Measurements from ENCODE around the gene F2RL1.
"Not testable (repeated sequence)": the region's sequence is repeated elsewhere in the genome, so short reads cannot be mapped to it uniquely, and the experiment has no call there.

Gene F2RL1

GRCh38 chr5:76855961-76856360, 37.1 kb downstream of the F2RL1 start:
- no peak overlapping the region for H3K4me3 ChIP-seq (ENCODE audit: low read depth, low read length)
- DNase-seq (ENCODE audit: low read depth) = peak; percentile 48
- no peak for TF ChIP-seq CTCF (IDR thresholded peaks at IDR 0.05; ENCODE audit: insufficient read depth, low read depth, low read length, missing control alignments)

- not testable (repeated sequence) for DNase-seq (ENCODE audit: low read depth); H3K4me3 ChIP-seq (ENCODE audit: low read depth, low read length)
Measured at GRCh38 chr5:76856800-76857199, 38.0 kb downstream of the F2RL1 start.

- no peak for DNase-seq (ENCODE audit: low read depth)
- TF ChIP-seq CTCF (IDR thresholded peaks at IDR 0.05; ENCODE audit: insufficient read depth, low read depth, low read length, missing control alignments) = no peak
- no peak overlapping the region for H3K4me3 ChIP-seq (ENCODE audit: low read depth, low read length)
Measured at GRCh38 chr5:76859591-76860247, 40.9 kb downstream of the F2RL1 start.

GRCh38 chr5:76861612-76862011, 42.8 kb downstream of the F2RL1 start:
- no peak for TF ChIP-seq CTCF (IDR thresholded peaks at IDR 0.05; ENCODE audit: insufficient read depth, low read depth, low read length, missing control alignments)
- DNase-seq (ENCODE audit: low read depth) = no peak
- H3K4me3 ChIP-seq (ENCODE audit: low read depth, low read length) = no peak overlapping the region

- DNase-seq (ENCODE audit: low read depth) = no peak
- TF ChIP-seq CTCF (IDR thresholded peaks at IDR 0.05; ENCODE audit: insufficient read depth, low read depth, low read length, missing control alignments) = no peak
Measured at GRCh38 chr5:76863001-76863400, 44.2 kb downstream of the F2RL1 start.

GRCh38 chr5:76866503-76866902, 47.7 kb downstream of the F2RL1 start:
- TF ChIP-seq CTCF (IDR thresholded peaks at IDR 0.05; ENCODE audit: insufficient read depth, low read depth, low read length, missing control alignments) = no peak
- no peak for DNase-seq (ENCODE audit: low read depth)
- H3K4me3 ChIP-seq (ENCODE audit: low read depth, low read length) = no peak overlapping the region

More at GRCh38 chr5:76863001-76863400, 44.2 kb downstream of the F2RL1 start:
- no peak overlapping the region for H3K4me3 ChIP-seq (ENCODE audit: low read depth, low read length)

- no peak for TF ChIP-seq CTCF (IDR thresholded peaks at IDR 0.05; ENCODE audit: insufficient read depth, low read depth, low read length, missing control alignments)
- no peak overlapping the region for H3K4me3 ChIP-seq (ENCODE audit: low read depth, low read length)
- no peak for DNase-seq (ENCODE audit: low read depth)
Measured at GRCh38 chr5:76867038-76867437, 48.2 kb downstream of the F2RL1 start.

Measured in GM12865 (cell line).